HG02642 (cell line): ENCODE data around the gene ZNF366.
A peak's percentile ranks its signal among the peaks of the same experiment; 100 is the strongest.

Source experiments
- ATAC-seq: cut with Tn5 transposase; IDR thresholded peaks from one replicate; pipeline ENCODE4 v1.9.1; 2021; ENCODE audit warnings: mild to moderate bottlenecking; ENCODE audit not compliant: unreplicated experiment, poor library complexity

ZNF366 gene

DNA sequence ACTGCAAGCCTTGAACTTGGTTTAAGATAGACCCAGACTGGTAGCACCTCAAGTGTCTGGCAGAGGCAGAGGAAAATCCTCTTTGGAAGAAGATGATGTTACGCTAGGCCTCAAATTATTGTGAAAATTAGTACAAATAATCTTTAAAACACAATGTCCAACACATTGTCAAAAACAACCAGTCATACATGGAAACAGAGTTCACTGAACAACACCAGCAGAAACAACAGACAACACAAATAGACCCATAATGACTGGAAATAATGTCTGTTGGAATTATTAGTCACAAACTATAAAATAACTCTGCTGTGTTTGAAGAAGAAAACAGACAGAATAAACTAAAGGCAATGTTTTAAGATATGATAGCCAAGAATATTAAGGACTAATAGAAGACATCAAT is 15.4 kb upstream of the ZNF366 start:
- no peak for ATAC-seq

DNA sequence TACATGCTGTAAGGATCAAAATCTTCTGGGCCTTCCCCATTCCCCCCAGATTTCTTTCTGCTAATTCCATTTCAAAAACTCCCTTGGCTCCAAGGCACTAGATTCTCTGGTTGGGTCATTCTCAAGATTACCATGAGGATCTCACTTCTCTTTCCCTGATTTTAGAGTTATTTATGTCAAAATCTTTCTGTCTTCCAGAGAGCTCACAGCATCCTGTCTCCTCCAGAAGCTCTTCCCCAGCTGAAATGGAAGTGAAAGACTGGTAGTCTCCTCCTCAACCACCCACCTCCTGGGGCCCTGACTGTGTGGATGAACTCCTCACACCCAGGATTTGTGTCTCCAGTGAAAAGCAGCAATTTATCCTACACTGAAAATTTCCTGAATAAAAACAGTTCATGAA is 11.9 kb upstream of the ZNF366 start:
- no peak for ATAC-seq

DNA sequence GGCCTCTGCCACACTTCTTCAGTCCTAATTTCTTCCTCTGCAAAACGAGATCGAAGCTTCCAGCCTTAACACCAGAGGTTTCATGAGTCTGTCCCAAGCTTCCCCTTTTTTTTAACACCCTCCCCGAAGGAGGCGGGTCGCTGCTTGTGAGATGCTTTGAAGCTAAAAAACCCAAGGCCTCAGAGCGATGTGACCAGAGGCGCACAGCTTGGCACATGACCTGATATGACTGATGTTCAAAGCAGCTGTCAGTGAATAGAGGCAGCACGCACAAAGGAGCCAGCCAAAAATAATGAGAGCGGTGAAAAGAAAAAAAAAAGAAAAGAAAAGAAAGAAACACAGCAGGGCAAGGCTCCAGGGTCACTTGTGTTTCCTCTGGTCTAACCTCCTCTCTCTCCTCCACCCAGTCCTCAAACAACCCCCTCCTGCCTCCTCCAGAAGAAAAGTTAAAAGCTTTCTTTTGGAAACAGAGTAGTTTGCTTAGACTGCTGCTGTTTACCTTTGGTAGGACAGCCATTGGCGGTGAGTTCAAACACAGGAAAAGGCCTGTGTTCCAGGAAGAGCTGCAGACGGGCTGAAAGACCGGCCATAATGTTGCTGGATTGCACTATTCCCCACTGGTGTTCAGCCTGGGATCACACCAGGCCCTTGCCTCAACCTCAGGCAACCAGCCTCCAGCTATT is 10.9 kb upstream of the ZNF366 start:
- ATAC-seq = no peak

DNA sequence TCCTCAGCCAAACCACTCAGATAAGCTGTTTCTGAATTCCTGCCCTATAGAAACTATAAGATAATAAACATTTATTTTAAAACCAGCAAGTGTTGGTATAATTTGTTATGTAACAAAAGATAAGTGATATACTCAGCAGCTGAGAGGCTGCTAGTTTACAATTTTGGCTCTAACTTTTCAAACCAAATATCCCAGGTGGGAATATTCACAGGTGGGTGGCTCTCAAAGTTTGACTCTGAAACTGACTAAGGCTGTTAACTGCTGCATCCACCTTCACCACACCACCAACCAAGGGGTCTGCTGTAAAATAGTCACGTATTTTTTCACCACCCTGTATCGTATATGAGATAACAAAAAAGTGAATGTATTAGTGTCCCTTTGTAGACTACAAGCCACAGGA is 9.7 kb upstream of the ZNF366 start:
- no peak for ATAC-seq

DNA sequence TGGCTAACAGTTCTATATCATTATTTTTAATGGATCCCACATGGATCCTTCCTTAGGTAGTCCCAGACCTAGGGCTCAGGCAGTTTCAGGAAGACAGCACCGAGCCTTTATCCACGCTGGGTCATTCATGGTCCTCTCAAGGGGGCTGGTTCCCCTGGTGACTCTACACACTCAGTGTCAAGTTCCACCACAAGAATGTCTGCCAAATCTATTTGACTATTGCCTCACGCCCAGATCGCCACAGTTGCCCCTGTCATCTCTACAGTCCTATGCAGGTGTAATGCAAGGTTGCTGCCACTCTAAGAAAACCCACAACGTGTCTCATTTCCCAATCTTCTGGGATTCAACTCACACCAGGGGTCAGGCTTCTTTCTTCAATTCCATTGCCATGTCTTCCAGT is 8.0 kb upstream of the ZNF366 start:
- no peak for ATAC-seq

DNA sequence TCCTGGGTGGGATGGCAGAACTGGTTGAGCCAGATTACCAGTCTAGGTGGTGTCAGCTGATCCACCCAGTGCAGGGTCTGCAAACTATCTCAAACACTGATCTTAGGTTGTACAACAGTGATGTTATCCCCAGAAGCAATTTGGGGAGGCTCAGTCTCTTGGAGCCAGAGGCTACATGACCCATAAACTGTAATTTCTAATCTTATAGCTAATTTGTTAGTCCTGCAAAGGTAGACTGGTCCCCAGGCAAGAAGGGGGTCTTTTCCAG is 5.3 kb upstream of the ZNF366 start:
- no peak for ATAC-seq

DNA sequence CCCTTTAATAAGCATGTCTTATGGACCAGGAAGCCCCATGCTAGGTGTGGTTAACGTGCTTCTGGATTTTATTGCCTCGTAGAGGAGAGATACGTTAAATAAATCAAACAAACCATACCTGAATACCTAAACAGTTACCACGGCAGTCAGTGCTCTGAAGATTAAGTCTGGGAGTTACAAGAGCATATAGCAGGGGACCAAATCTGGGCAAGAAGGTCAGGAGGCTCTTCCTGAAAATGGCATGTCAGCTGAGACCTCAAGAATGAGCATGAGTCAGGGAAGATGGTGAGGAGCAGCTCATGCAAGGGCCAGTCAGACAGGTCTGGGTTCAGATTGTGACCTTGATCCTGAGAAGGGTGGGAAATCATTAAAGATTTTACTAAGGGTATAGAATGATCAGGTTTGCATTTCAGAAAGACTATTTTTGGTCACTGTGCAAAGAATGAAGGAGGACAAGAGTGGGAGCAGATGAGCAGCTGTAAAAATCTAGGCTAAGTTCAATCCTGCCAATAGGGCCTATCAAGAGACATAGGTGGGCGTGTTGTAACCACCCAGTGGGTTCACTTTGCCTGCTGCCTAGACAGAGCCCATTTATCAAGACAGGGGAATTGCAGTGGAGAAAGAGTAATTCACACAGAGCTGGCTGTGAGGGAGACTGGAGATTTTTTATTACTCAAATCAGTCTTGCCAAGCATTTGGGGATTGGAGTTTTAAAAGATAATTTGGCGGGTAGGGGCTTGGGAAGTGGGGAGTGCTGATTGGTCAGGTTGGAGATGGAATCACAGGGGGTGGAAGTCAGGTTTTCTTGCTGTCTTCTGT is 4.8 kb upstream of the ZNF366 start:
- ATAC-seq = no peak

DNA sequence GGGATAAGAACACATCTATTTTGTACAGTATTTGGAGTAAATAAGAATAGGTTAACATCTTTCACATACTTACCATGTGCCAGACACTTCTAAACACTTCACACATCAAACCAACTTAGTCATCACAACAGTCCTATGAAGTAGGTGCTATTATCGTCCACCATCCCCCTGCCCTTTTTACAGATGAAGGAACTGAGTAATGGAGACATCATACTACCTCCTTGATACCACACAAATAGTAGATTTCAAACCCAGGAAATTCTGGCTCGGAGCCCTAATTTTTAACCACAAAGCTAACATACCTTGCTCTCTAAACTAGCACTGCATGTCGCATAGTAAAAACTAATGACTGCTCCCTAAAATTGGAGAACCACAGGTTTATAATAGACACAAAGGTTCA is 4.2 kb upstream of the ZNF366 start:
- ATAC-seq = no peak

DNA sequence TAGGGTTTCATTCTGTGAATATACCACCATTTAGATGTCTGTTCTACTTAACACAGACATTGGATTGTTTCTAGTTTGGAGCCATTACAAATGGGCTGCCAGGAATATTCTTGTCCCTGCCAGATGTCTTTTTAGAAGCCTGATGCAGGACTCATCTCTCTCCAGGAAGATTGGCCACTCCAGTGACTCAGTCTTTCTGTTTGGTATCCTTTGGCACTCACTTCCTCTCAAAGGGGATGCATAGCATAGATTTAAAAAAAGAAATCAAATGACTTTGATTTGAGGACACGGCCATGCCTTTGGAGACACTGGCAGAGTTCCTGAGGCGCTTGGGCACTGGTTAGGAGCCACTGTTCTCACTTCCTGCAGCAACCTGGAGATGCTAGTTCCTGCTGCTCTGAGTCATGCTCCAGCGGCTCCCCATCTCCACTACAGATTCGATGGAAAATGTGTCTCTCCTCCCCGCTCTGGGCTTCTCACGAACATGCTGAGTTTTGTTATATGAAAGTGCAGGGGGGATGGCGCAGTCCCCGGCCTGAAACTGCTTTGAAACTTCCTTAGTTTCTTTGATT is 3.5 kb upstream of the ZNF366 start:
- ATAC-seq = no peak

DNA sequence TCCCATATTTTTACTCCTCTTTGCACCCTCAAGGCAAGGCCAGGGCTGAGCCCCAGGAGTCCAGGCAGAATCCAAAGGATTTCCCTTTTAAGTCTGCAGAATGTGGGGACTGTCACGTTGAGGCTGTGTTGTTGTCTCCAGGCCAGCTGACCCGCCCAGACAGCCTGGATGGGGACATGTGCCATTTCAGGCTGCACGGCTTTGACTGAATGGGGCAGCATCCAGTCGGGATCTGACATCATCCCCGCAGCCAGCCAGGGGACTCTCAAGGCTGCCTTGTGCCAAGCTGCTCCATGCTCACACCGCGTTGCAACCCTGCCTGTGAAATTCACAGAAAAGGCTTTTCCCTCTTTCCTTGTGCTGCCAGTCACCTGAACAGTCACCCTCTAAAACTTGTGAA is 2.2 kb upstream of the ZNF366 start:
- ATAC-seq = no peak

DNA sequence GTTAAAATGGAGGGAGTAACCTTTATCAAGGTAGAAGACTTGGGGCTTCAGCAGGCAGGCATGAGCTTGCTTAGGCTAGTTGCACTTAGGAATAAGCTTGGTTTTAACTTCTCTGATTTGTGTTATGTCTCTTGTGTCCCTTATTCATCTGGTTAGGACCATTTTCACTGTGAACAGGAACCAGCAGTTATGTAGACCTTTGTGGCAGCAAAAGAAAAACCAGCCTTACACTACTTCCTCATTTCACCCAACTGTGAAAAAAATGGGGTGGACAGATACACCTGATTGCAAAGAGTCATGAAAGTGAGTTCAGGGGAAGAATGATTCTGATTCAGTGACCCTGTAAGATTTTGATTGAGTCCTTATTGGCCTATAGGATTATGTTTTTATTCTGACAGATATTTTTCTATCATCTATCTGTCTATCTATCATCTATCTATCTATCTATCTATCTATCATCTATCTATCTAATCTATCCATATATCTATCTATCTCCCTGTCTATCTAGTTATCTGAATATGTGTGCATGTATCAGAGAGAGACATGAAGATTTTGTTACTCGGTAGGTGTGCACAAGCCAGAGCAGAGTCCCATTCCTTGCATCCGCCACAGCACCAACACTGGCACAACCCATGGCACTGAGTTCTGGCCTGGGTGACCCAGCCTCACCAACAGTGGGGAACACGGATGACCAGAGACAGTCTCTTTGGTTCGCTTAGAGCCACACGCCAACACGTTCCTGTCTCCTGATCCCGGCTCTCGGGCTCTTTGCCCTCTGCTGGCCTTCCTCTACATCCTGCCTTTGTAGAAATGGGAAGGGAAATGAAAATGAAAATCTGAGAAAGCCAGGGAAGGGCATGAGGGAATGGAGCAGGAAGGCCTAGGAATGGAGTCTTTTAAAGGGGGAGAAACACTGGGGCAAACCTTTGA is 1.3 kb upstream of the ZNF366 start:
- ATAC-seq = peak; percentile 91

DNA sequence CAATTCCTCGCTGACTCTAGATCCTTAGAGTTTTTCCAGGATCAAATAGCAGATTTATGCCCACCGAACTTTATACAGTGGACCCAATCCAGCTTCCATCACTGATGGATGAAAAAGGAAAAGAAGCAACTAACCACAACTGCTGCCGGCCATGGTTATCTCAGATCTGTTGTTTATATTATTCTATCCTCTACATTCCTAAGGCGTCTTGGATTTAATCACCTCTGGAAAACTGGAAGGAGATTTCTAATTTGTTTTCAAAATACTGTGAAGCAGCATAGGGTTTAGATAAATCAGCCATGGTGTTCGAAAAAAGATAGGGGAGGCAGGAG is 663 bp upstream of the ZNF366 start:
- ATAC-seq = no peak

DNA sequence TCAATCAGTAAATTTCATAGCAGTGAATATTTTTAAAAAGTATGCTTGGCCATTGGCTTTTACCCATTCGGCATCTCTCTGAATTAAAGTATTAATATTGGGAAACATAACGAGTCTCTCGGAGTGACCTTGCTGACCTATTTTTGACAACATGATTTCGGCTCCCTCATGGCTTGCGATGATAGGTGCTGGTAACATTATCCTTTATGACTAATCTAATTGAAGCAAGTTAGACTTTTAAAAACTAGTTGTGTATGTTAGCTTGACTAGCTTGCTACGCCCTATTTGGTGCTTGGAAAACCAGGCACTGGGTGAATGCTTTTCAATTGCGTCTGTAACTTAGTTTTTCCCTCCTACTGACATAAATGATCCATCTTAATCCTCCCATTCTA is 1.1 kb downstream of the ZNF366 start:
- ATAC-seq = no peak

DNA sequence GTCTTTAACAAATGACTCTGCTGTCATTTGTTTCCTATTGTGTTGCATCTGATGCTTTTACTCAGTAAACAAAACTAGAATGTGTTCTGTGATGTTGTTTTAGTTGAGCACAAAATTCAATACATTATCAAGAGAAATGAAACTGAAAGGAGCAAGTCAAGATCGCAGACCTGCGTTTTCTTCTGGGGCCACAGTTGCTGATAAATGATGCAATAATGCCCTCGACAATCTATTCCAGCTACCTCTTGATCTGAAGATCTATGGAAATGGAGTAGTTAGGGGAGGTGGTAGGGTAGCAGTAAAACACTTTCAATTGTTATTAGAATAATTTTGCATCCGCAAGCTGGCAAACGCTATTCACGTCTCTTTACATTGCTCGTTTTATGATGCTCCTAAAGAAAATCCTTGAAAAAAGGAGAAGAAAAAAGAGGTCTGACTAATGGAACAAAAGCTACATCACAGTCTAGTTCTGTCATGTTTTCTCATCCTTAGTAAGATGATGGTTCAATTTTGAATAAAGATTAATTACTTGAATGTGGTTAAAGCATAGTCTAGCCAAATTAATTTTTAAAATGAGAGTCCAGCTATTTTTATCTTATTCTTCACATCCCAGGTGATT is 1.6 kb downstream of the ZNF366 start:
- ATAC-seq = no peak

DNA sequence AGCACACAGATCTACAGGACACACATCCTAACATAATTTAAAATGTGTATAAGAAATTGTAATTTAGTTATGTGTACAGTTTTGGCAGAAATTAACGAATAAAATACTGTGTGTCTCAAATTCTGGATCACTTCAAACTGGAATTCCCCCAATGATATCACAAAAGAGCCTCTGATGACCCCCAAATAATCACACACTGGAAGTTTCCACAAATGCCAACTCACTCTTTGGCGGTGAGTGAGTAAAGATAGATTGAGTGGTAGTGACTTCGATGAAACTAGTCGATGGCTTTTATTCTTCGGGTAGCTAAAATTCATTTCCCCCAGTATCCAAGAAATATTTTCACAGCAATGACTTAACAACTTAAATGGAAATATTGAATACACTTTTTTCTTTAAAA is 2.2 kb downstream of the ZNF366 start:
- no peak for ATAC-seq

DNA sequence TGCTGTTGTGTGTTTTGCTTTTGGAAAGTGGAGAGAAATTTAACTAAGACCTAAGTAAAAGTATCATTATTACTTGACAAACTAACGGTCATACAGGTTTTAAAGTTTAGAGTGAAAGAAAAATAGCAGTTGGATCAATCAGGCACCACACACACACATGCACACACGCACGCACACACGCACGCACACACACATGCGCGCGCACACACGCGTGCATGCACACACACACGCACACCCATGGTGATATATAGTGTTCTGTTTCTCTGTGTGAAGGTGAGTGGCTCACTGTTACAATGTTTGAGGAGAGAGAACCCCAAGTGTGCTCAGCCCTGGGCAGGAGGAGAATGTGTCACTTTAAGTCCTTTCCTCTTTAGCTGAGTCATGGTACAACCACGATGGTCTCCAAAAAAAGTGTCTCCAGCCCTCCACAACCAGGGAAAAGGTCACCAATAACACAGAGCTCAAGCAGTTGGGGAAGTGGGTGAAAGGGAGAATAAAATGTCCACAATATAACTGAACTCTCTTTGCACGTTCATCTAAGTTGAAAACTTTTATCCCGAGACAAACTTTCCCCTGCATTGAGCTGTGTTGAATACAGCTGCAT is 3.2 kb downstream of the ZNF366 start:
- ATAC-seq = no peak

DNA sequence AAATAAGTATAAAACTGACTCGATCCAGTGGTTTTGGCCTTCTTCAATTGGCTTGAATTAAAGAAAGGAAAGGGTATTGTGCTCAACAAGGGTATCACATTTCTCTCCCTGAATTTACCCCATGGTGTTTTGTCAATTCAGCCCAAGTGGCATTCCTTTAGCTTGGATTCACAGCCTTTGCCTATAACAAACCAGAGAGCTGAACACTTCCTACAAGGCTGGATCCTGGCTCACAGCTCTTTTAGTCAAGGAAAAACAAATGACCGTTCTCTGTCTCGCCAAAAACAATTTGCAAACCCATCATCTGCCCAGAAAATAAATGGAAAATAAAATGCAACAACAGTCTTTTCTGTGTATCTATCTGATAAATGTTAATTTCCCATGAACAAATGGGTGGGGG is 5.7 kb downstream of the ZNF366 start:
- no peak for ATAC-seq

DNA sequence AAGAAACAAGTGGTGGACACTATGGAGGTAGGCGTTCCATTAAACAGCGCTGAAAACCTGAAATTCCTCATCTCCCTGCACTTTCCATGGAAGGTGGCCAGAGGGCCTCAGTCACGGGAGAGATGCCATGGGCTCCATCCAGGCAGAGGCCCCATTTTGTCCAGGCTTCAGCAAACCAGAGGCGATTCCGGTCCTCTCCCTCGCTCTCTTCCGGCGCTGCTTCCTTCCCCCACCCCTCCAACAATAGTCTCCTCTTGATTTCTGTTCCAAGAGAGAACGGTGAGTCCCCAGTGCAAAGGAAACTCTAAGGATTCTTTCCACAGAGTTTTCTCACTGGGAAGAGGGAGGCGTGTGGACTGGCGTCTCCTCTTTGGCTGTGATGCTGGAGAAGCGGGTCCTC is 7.5 kb downstream of the ZNF366 start:
- ATAC-seq = no peak

DNA sequence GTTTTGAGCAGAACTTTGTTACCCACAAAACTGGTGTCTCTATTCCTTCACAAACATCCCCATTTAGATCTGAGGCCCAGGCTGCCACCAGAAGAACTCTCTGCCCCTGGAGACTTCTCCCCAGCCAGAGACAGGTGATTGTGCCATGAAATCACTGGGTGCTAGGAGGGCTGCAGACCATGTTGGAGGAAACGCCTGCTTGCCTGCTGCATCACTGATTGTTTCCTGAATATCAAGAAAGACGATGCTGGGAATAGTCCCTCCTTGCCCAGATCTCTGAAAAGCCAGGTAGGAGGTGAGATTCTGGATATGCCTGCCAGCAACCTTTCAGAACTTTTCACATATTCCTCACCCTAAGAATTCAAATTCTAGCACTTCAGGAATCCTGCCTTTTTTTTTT is 8.1 kb downstream of the ZNF366 start:
- no peak for ATAC-seq

DNA sequence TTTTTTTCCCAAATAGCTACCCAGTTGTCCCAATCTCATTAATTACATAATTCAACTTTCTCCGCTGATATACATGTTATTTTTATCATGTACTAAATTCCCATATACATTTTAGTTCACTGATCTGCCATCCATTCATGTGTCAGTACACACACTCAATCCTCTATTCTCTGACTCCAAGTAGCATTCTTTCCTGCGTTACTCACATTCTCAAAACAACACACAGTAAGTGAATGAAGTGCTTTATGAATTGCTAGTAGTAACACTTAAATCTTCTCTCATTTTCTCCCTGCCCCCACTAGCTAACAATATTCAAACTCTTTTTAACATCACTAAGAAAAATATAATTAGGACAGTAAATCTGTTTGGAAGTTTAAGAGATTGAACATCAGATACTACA is 8.9 kb downstream of the ZNF366 start:
- ATAC-seq = no peak
